ENCODE results near the gene SINHCAF. TPM values are rescaled to one million over a fixed set of nuclear protein-coding genes. Genes with fewer than 3 reads are reported as not detected.

Gene SINHCAF
- total and polyA plus RNA-seq, 2 donors (not counting 1 experiment from before 2014, with no cell fraction given), result 13.2 to 16.4 TPM

- no peak for DNase-seq (ENCODE audit: low read depth in 2 of 2)
- no peak overlapping the region for H3K4me2 ChIP-seq (ENCODE audit: extremely low read depth, insufficient read depth, low read length)
- H3K4me3 ChIP-seq (replicated peaks in 1 of 4; ENCODE audit: control extremely low read depth in 1 of 4, insufficient read depth in 1 of 4, low read depth in 3 of 4, low read length in 4 of 4), result no peak overlapping the region
- no peaks in the 10 kb centered on the region for H3K4me1 ChIP-seq (ENCODE audit: control insufficient read depth, extremely low read depth, insufficient read depth, low read length)
- H3K9ac ChIP-seq (ENCODE audit: insufficient read depth, low read length), result no peak overlapping the region
- H3K27me3 ChIP-seq (ENCODE audit: control insufficient read depth, insufficient read depth, low read length), result no peaks in the 10 kb centered on the region
- H4K20me1 ChIP-seq (ENCODE audit: control insufficient read depth, extremely low read depth, insufficient read depth, low read length), result no peaks in the 10 kb centered on the region
- no peak overlapping the region for H2AFZ ChIP-seq (ENCODE audit: low read length)
- H3K9me3 ChIP-seq (ENCODE audit: control insufficient read depth, insufficient read depth, low read depth, low read length), result no peaks in the 10 kb centered on the region
- no peak overlapping the region for H3K27ac ChIP-seq (ENCODE audit: insufficient read depth, low read length)
- H3K79me2 ChIP-seq (ENCODE audit: control insufficient read depth, insufficient read depth, low read length), result no peaks in the 10 kb centered on the region
- no peaks in the 10 kb centered on the region for H3K36me3 ChIP-seq (ENCODE audit: control insufficient read depth, insufficient read depth, low read length)
- TF ChIP-seq EZH2 (IDR thresholded peaks at IDR 0.05; ENCODE audit: low read length, missing control alignments), result no peak
- TF ChIP-seq, protein P1, sequence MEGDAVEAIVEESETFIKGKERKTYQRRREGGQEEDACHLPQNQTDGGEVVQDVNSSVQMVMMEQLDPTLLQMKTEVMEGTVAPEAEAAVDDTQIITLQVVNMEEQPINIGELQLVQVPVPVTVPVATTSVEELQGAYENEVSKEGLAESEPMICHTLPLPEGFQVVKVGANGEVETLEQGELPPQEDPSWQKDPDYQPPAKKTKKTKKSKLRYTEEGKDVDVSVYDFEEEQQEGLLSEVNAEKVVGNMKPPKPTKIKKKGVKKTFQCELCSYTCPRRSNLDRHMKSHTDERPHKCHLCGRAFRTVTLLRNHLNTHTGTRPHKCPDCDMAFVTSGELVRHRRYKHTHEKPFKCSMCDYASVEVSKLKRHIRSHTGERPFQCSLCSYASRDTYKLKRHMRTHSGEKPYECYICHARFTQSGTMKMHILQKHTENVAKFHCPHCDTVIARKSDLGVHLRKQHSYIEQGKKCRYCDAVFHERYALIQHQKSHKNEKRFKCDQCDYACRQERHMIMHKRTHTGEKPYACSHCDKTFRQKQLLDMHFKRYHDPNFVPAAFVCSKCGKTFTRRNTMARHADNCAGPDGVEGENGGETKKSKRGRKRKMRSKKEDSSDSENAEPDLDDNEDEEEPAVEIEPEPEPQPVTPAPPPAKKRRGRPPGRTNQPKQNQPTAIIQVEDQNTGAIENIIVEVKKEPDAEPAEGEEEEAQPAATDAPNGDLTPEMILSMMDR (conservative IDR thresholded peaks at IDR 0.05 in 1 of 2, IDR thresholded peaks at IDR 0.05 in 1 of 2; ENCODE audit: low read depth in 1 of 2, low read length in 2 of 2), result no peak
These were observed 40.2 kb upstream of the SINHCAF start for GRCh38 chr12:31366104-31366621.

DNA sequence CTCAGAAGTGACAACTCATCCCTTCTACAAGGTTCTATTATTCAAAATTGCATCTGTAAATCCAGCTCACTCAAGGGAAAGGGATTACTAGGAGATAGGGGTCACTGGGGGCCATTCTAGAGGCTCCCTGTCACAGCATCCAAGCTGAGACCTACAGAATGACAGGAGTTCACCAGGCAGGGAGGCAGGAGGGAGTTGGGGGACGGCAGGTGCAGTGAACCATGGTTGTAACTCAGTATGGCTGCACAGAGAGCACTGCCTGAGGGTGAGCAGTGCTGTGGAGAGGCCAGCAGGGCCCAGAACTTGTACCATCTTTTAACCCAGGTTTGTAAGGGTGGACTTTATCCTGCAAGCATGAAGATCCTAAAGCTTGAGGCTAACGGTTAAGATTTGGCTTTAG is 37.9 kb upstream of the SINHCAF start:
- Histone ChIP-seq H3K4me3 (replicated peaks in 1 of 4; ENCODE audit: control extremely low read depth in 1 of 4, insufficient read depth in 1 of 4, low read depth in 3 of 4, low read length in 4 of 4) (no peak overlapping the region), H4K20me1 (ENCODE audit: control insufficient read depth, extremely low read depth, insufficient read depth, low read length) (no peaks in the 10 kb centered on the region), H3K4me1 (ENCODE audit: control insufficient read depth, extremely low read depth, insufficient read depth, low read length) (no peaks in the 10 kb centered on the region), H3K27ac (ENCODE audit: insufficient read depth, low read length) (no peak overlapping the region), H2AFZ (ENCODE audit: low read length) (no peak overlapping the region), H3K27me3 (ENCODE audit: control insufficient read depth, insufficient read depth, low read length) (no peaks in the 10 kb centered on the region), H3K9ac (ENCODE audit: insufficient read depth, low read length) (no peak overlapping the region), H3K4me2 (ENCODE audit: extremely low read depth, insufficient read depth, low read length) (no peak overlapping the region), H3K79me2 (ENCODE audit: control insufficient read depth, insufficient read depth, low read length) (no peaks in the 10 kb centered on the region), H3K36me3 (ENCODE audit: control insufficient read depth, insufficient read depth, low read length) (no peaks in the 10 kb centered on the region), H3K9me3 (ENCODE audit: control insufficient read depth, insufficient read depth, low read depth, low read length) (no peaks in the 10 kb centered on the region)
- TF ChIP-seq, protein P1 (conservative IDR thresholded peaks at IDR 0.05 in 1 of 2, IDR thresholded peaks at IDR 0.05 in 1 of 2; ENCODE audit: low read depth in 1 of 2, low read length in 2 of 2), result no peak
- no peak for TF ChIP-seq EZH2 (IDR thresholded peaks at IDR 0.05; ENCODE audit: low read length, missing control alignments)
- DNase-seq (ENCODE audit: low read depth in 2 of 2), result no peak

DNA sequence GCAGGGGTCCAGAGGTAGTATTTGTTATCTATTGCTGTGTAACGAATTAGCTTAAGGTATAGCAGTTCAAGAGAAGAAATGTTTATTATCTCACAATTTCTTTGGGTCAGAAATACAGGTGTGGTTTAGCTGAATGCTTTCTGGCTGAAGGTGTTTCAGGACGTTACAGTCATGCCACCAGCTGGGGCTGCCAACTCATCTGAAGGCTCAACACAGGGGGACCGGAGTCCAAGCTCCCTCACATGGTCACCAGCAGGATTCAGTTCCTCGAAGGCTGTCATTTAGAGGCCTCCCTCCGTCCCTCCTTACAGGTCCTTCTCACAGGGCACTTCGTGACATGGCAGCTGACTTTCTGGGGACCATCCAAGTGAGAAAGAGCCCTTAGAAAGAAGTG is 37.5 kb upstream of the SINHCAF start:
- H3K4me1 ChIP-seq (ENCODE audit: control insufficient read depth, extremely low read depth, insufficient read depth, low read length), result no peaks in the 10 kb centered on the region
- no peak for DNase-seq (ENCODE audit: low read depth in 2 of 2)
- H3K27me3 ChIP-seq (ENCODE audit: control insufficient read depth, insufficient read depth, low read length), result no peaks in the 10 kb centered on the region
- no peaks in the 10 kb centered on the region for H3K9me3 ChIP-seq (ENCODE audit: control insufficient read depth, insufficient read depth, low read depth, low read length)
- TF ChIP-seq EZH2 (IDR thresholded peaks at IDR 0.05; ENCODE audit: low read length, missing control alignments), result no peak
- TF ChIP-seq, protein P1 (conservative IDR thresholded peaks at IDR 0.05 in 1 of 2, IDR thresholded peaks at IDR 0.05 in 1 of 2; ENCODE audit: low read depth in 1 of 2, low read length in 2 of 2), result no peak
- H4K20me1 ChIP-seq (ENCODE audit: control insufficient read depth, extremely low read depth, insufficient read depth, low read length), result no peaks in the 10 kb centered on the region
- H3K9ac ChIP-seq (ENCODE audit: insufficient read depth, low read length), result no peak overlapping the region
- H2AFZ ChIP-seq (ENCODE audit: low read length), result no peak overlapping the region
- no peaks in the 10 kb centered on the region for H3K79me2 ChIP-seq (ENCODE audit: control insufficient read depth, insufficient read depth, low read length)
- no peak overlapping the region for H3K27ac ChIP-seq (ENCODE audit: insufficient read depth, low read length)
- no peak overlapping the region for H3K4me3 ChIP-seq (replicated peaks in 1 of 4; ENCODE audit: control extremely low read depth in 1 of 4, insufficient read depth in 1 of 4, low read depth in 3 of 4, low read length in 4 of 4)
- no peak overlapping the region for H3K4me2 ChIP-seq (ENCODE audit: extremely low read depth, insufficient read depth, low read length)
- no peaks in the 10 kb centered on the region for H3K36me3 ChIP-seq (ENCODE audit: control insufficient read depth, insufficient read depth, low read length)
